SK-N-SH (cell line): ENCODE measurements around the gene MIGA1.

ENCODE experiments used
- CTCF ChIP-seq: fragments of 200-600 bp; sonication (generic); IDR thresholded peaks from 2 replicates; pipeline ENCODE4 v1.6.1; 2017; ENCODE audit warnings: antibody characterized with exemption, mild to moderate bottlenecking, moderate library complexity
- EP300 ChIP-seq, 2 experiments: IDR thresholded peaks; 2 replicates each; pipeline versions ENCODE4 v1.4.0 to v1.6.1; 2012; ENCODE audit warnings: borderline replicate concordance in 1 of 2, low read depth in 1 of 2, low read length in 1 of 2
- EZH2phosphoT487 ChIP-seq: fragments of 200-600 bp; sonication (generic); IDR thresholded peaks from 2 replicates; pipeline ENCODE4 v1.6.1; 2017; ENCODE audit warnings: low read depth, mixed run types, mild to moderate bottlenecking, antibody characterized with exemption, moderate library complexity, borderline replicate concordance
- FOXM1 ChIP-seq: IDR thresholded peaks from 2 replicates; pipeline ENCODE4 v1.4.0; 2012; ENCODE audit warnings: low read depth, mild to moderate bottlenecking
- GABPA ChIP-seq: IDR thresholded peaks from 2 replicates; pipeline ENCODE4 v1.4.0; 2012; ENCODE audit warnings: low read depth, mild to moderate bottlenecking
- GATA2 ChIP-seq: sonication (generic); formaldehyde crosslinking; IDR thresholded peaks from 2 replicates; pipeline ENCODE4 v1.5.0; 2020; ENCODE audit warnings: mild to moderate bottlenecking, missing genetic modification reagents
- POLR2AphosphoS5 ChIP-seq: IDR thresholded peaks from 2 replicates; pipeline ENCODE4 v1.6.1; 2012; ENCODE audit warnings: low read depth, low read length
- RCOR1 ChIP-seq: fragments of 150-350 bp; IDR thresholded peaks from 2 replicates; pipeline ENCODE4 v1.6.1; 2017; ENCODE audit warnings: antibody characterized with exemption, low read length
- RFX5 ChIP-seq: IDR thresholded peaks from 2 replicates; pipeline ENCODE4 v1.6.1; 2012; ENCODE audit warnings: mild to moderate bottlenecking, improper control_type of control experiment, low read length
- TF ChIP-seq, protein P1 (sequence below): IDR thresholded peaks from 2 replicates; pipeline ENCODE4 v1.6.1; 2012; ENCODE audit warnings: mild to moderate bottlenecking, low read depth, low read length, moderate library complexity
- TF ChIP-seq, protein P2 (sequence below): IDR thresholded peaks from 2 replicates; pipeline ENCODE4 v1.4.0; 2012; ENCODE audit warnings: low read depth

DNA sequence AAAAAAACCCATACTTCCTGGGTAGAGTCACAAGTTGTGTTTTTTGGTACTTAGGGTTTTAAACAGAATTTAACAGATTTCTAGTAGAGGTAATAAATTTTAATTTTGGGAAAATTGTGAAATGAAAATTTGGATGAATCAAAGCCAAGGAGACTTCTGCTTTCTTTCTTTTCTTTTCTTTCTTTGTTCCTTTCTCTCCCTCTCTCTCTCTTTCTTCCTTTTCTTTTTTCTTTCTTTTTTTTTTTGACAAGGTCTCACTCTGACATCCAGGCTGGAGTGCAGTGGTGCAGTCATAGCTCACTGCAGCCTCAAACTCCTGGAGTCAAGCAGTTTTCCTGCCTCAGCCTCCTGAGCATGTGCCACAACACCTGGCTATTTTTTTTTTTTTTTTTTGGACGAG, 62.1 kb downstream of the MIGA1 start:
- TF ChIP-seq CTCF = no peak
- TF ChIP-seq, protein P1, sequence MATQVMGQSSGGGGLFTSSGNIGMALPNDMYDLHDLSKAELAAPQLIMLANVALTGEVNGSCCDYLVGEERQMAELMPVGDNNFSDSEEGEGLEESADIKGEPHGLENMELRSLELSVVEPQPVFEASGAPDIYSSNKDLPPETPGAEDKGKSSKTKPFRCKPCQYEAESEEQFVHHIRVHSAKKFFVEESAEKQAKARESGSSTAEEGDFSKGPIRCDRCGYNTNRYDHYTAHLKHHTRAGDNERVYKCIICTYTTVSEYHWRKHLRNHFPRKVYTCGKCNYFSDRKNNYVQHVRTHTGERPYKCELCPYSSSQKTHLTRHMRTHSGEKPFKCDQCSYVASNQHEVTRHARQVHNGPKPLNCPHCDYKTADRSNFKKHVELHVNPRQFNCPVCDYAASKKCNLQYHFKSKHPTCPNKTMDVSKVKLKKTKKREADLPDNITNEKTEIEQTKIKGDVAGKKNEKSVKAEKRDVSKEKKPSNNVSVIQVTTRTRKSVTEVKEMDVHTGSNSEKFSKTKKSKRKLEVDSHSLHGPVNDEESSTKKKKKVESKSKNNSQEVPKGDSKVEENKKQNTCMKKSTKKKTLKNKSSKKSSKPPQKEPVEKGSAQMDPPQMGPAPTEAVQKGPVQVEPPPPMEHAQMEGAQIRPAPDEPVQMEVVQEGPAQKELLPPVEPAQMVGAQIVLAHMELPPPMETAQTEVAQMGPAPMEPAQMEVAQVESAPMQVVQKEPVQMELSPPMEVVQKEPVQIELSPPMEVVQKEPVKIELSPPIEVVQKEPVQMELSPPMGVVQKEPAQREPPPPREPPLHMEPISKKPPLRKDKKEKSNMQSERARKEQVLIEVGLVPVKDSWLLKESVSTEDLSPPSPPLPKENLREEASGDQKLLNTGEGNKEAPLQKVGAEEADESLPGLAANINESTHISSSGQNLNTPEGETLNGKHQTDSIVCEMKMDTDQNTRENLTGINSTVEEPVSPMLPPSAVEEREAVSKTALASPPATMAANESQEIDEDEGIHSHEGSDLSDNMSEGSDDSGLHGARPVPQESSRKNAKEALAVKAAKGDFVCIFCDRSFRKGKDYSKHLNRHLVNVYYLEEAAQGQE = no peak
- TF ChIP-seq EZH2phosphoT487 = no peak
- no peak for TF ChIP-seq RFX5
- no peak for TF ChIP-seq EP300 (IDR thresholded peaks at IDR 0.05; ENCODE audit: borderline replicate concordance in 1 of 2, low read depth in 1 of 2, low read length in 1 of 2)
- no peak for TF ChIP-seq POLR2AphosphoS5
- TF ChIP-seq GABPA = no peak
- no peak for TF ChIP-seq FOXM1
- TF ChIP-seq RCOR1 = no peak
- TF ChIP-seq, protein P2, sequence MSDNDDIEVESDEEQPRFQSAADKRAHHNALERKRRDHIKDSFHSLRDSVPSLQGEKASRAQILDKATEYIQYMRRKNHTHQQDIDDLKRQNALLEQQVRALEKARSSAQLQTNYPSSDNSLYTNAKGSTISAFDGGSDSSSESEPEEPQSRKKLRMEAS = no peak
- TF ChIP-seq GATA2 (CRISPR knock-in tag) = no peak
